ENCODE results near the gene HHAT. TPM values are rescaled to one million over a fixed set of nuclear protein-coding genes. Genes with fewer than 3 reads are reported as not detected.

The HHAT gene
- total RNA-seq, 2 experiments from 2014 or later = 5.2 to 9.5 TPM

DNA sequence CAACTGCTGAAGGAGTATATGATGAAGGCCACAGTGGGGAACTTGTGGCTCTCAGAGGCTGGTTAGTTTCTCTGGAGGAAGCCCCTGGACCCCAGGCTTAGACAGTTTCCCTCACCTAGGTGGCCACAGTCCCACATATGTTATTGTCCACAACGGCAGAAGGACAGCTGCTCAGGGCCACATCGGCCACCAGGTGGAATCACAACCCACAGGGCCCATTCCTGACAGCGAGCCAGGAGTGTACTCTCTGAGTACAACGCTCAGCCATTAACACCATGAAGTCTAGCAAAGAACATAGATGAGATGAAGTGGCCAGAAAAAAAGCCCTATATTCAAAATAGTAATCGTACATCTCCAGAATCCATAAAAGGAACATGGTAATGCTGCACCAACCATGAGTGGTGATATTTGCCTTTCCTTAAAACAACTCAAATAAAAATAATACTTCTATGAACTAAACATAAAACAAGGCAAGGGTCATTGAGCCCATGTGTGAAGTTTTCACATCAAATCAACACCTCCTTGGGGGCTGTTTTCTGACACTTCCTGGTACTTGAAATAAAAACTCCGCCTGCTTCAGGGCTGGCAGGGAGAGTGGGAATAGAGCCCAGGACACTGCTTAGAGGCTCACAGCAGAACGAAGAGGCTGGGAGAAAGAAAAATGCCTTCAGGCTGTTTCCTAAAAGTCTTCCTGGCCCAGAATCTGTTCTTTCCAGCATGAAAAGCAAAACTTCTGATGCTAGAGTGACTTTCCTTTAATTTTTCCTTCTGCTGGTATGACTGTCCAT, 383.3 kb downstream of the HHAT start:
- CTCF ChIA-PET (ENCODE audit: unreplicated experiment) = no interaction called here
- POLR2A ChIA-PET = no interaction called here

DNA sequence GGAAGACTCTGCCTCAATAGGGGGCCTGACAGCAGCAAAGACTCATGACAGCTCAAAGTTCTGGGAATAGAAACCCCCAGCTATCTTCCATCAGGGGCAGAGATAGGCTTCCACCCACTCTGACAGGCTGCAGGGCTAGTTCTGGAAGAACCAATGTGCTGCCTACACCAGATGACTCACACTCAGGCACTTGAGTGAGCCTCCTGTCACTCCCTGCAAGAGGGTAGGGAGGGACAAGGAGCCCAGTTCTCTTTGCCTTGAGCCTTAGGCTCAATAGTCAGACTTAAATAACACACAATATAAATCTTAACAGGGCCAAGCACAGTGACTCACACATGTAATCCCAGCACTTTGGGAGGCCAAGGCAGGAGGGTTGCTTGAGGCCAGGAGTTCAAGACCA, 386.4 kb downstream of the HHAT start:
- no peak for DNase-seq (ENCODE audit: low spot score)
- H3K9me2 ChIP-seq (ENCODE audit: insufficient read depth, low read length) = no peaks in the 10 kb centered on the region
- H3K4me3 ChIP-seq (ENCODE audit: low read depth, low read length, poor library complexity, severe bottlenecking) = no peak overlapping the region
- H3K9me3 ChIP-seq (ENCODE audit: low read length) = no peaks in the 10 kb centered on the region
- ChIA-PET CTCF (ENCODE audit: unreplicated experiment) (no interaction called here), POLR2A (no interaction called here)
- no peaks in the 10 kb centered on the region for H3K36me3 ChIP-seq (ENCODE audit: insufficient read depth, low read length)
- no peak overlapping the region for H3K27ac ChIP-seq (ENCODE audit: low read depth, low read length, poor library complexity, severe bottlenecking)
- H4K20me1 ChIP-seq (ENCODE audit: insufficient read depth, low read length) = no peaks in the 10 kb centered on the region
- BruUV-seq (replicated peaks) = no TSS peak
- no peak overlapping the region for H2AFZ ChIP-seq (ENCODE audit: low read length)
- TF ChIP-seq EZH2phosphoT487 (IDR thresholded peaks at IDR 0.05; ENCODE audit: borderline replicate concordance, low read depth, low read length) = no peak
- TF ChIP-seq, protein P1, sequence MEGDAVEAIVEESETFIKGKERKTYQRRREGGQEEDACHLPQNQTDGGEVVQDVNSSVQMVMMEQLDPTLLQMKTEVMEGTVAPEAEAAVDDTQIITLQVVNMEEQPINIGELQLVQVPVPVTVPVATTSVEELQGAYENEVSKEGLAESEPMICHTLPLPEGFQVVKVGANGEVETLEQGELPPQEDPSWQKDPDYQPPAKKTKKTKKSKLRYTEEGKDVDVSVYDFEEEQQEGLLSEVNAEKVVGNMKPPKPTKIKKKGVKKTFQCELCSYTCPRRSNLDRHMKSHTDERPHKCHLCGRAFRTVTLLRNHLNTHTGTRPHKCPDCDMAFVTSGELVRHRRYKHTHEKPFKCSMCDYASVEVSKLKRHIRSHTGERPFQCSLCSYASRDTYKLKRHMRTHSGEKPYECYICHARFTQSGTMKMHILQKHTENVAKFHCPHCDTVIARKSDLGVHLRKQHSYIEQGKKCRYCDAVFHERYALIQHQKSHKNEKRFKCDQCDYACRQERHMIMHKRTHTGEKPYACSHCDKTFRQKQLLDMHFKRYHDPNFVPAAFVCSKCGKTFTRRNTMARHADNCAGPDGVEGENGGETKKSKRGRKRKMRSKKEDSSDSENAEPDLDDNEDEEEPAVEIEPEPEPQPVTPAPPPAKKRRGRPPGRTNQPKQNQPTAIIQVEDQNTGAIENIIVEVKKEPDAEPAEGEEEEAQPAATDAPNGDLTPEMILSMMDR (conservative IDR thresholded peaks at IDR 0.05; ENCODE audit: low read length) = no peak
- no peaks in the 10 kb centered on the region for H3K79me2 ChIP-seq (ENCODE audit: insufficient read depth, low read depth, low read length)
- intact Hi-C loops (cut with micrococcal nuclease; ENCODE audit: unreplicated experiment) = no loop called here
- H3K4me2 ChIP-seq (ENCODE audit: low read length) = no peak overlapping the region
- H3K4me1 ChIP-seq (ENCODE audit: insufficient read depth, low read length, poor library complexity, severe bottlenecking) = no peaks in the 10 kb centered on the region

More for the DNA sequence above, 383.3 kb downstream of the HHAT start:
- Histone ChIP-seq H3K4me2 (ENCODE audit: low read length) (no peak overlapping the region), H3K4me1 (ENCODE audit: insufficient read depth, low read length, poor library complexity, severe bottlenecking) (no peaks in the 10 kb centered on the region), H2AFZ (ENCODE audit: low read length) (no peak overlapping the region), H3K36me3 (ENCODE audit: insufficient read depth, low read length) (no peaks in the 10 kb centered on the region), H3K9me2 (ENCODE audit: insufficient read depth, low read length) (no peaks in the 10 kb centered on the region), H3K9me3 (ENCODE audit: low read length) (no peaks in the 10 kb centered on the region), H3K4me3 (ENCODE audit: low read depth, low read length, poor library complexity, severe bottlenecking) (no peak overlapping the region), H3K79me2 (ENCODE audit: insufficient read depth, low read depth, low read length) (no peaks in the 10 kb centered on the region), H3K27ac (ENCODE audit: low read depth, low read length, poor library complexity, severe bottlenecking) (no peak overlapping the region), H4K20me1 (ENCODE audit: insufficient read depth, low read length) (no peaks in the 10 kb centered on the region)
- intact Hi-C loops (cut with micrococcal nuclease; ENCODE audit: unreplicated experiment) = no loop called here
- no peak for TF ChIP-seq EZH2phosphoT487 (IDR thresholded peaks at IDR 0.05; ENCODE audit: borderline replicate concordance, low read depth, low read length)
- TF ChIP-seq, protein P1 (conservative IDR thresholded peaks at IDR 0.05; ENCODE audit: low read length) = no peak
- no peak for DNase-seq (ENCODE audit: low spot score)
- BruUV-seq (replicated peaks) = no TSS peak

DNA sequence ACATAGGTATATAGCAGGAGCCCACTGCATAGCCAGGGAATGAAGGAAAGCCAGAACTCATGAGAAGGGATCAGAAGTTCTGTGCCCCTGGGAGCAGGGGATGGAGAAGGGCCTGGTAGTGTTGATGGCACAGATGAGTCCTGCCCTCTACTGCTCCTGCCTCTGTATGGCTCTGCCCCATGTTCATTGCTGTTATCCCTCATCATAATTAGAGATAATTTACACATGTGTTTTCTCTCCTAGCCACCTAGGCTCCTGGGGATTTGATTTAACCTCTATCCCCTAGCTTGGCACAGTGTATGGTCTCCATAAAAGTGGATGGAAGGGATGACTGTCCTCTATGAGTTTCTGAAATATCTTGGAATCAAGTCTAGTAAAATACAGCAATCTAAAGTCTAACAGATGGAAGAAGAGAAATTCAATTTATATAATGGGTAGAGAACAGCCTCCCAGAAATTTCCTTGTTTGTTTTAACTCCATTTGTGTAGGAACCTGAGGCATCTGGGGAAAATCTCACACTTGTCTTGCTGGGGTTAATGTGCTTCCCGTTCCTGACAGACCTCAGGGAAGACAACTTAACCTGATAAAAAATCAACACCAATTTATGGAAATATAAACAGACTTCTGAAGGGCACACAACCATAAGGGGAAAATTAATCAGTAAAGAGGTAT, 393.8 kb downstream of the HHAT start:
- no peaks in the 10 kb centered on the region for H3K9me3 ChIP-seq (ENCODE audit: low read length)
- H3K4me3 ChIP-seq (ENCODE audit: low read depth, low read length, poor library complexity, severe bottlenecking) = no peak overlapping the region
- DNase-seq (ENCODE audit: low spot score) = no peak
- no peaks in the 10 kb centered on the region for H3K9me2 ChIP-seq (ENCODE audit: insufficient read depth, low read length)
- POLR2A ChIA-PET = no interaction called here
- H3K79me2 ChIP-seq (ENCODE audit: insufficient read depth, low read depth, low read length) = no peaks in the 10 kb centered on the region
- intact Hi-C loops (cut with micrococcal nuclease; ENCODE audit: unreplicated experiment) = no loop called here
- no peaks in the 10 kb centered on the region for H3K4me1 ChIP-seq (ENCODE audit: insufficient read depth, low read length, poor library complexity, severe bottlenecking)
- no TSS peak for BruUV-seq (replicated peaks)
- no peak overlapping the region for H2AFZ ChIP-seq (ENCODE audit: low read length)
- H3K4me2 ChIP-seq (ENCODE audit: low read length) = no peak overlapping the region
- no peaks in the 10 kb centered on the region for H3K36me3 ChIP-seq (ENCODE audit: insufficient read depth, low read length)
- H3K27ac ChIP-seq (ENCODE audit: low read depth, low read length, poor library complexity, severe bottlenecking) = no peak overlapping the region
- H4K20me1 ChIP-seq (ENCODE audit: insufficient read depth, low read length) = no peaks in the 10 kb centered on the region; the same call in 1 of the 2 replicates
- TF ChIP-seq, protein P1 (conservative IDR thresholded peaks at IDR 0.05; ENCODE audit: low read length) = no peak
- TF ChIP-seq EZH2phosphoT487 (IDR thresholded peaks at IDR 0.05; ENCODE audit: borderline replicate concordance, low read depth, low read length) = no peak
- CTCF ChIA-PET (ENCODE audit: unreplicated experiment) = no interaction called here
